HG03432 (cell line): ENCODE measurements around the gene FLAD1.

Experiments
- ATAC-seq: cut with Tn5 transposase; IDR thresholded peaks from one replicate; pipeline ENCODE4 v1.9.1; 2021; ENCODE audit warnings: mild to moderate bottlenecking, moderate library complexity; ENCODE audit not compliant: unreplicated experiment

The FLAD1 gene

DNA sequence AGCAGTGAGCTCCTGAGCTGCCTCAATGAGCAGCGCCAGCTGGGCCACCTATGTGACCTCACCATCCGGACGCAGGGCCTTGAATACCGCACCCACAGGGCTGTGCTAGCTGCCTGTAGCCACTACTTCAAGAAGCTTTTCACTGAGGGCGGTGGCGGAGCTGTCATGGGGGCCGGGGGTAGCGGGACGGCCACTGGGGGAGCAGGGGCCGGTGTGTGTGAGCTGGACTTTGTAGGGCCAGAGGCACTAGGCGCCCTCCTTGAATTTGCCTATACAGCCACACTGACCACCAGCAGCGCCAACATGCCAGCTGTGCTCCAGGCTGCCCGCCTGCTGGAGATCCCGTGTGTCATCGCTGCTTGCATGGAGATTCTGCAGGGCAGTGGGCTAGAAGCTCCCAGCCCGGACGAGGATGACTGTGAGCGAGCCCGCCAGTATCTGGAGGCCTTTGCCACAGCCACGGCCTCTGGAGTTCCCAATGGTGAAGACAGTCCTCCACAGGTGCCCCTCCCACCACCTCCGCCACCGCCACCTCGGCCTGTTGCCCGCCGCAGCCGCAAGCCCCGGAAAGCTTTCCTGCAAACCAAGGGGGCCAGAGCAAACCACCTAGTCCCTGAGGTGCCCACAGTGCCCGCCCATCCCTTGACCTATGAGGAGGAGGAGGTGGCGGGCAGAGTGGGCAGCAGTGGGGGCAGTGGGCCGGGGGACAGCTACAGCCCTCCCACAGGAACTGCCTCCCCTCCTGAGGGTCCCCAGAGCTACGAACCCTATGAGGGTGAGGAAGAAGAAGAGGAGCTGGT is 31.8 kb downstream of the FLAD1 start:
- no peak for ATAC-seq

DNA sequence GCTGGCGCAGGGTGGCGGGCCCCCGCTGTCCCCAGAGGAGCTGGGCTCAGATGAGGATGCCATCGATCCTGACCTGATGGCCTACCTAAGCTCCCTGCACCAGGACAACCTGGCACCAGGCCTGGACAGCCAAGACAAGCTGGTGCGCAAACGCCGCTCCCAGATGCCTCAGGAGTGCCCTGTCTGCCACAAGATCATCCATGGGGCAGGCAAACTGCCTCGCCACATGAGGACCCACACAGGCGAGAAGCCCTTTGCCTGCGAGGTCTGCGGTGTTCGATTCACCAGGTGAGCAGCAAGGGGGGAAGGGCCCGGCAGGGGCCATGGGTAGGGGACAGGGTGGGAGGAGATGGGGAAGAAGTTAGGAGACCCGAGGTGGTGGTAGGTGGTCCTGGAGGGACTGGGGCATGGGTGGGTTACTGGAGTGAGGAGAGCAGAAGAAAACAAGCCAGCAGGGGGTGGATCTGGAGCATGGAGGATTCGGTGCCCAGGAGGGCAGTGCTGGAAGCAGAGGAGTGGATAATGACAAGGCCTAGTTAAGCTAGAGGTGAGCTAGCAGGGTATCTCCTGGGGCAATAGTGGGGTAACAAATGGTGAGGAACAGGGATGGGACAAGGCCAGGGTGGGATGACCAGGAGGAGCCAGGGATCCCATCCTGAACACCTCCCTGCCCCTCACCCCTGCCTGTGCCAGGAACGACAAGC is 32.5 kb downstream of the FLAD1 start:
- no peak for ATAC-seq

DNA sequence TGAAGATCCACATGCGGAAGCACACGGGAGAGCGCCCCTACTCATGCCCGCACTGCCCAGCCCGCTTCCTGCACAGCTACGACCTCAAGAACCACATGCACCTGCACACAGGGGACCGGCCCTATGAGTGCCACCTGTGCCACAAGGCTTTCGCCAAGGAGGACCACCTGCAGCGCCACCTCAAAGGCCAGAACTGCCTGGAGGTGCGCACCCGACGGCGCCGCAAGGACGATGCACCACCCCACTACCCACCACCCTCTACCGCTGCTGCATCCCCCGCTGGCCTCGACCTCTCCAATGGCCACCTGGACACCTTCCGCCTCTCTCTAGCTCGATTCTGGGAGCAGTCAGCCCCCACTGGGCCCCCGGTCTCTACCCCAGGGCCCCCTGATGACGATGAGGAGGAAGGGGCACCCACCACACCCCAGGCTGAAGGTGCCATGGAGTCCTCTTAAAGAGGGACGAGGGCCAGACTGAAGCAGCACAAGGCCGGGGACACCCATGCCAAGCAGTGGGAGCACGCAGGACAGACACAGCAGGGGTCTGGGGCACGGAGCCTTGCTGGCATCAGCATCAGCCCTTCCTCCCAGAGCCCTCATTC is 33.2 kb downstream of the FLAD1 start:
- no peak for ATAC-seq

DNA sequence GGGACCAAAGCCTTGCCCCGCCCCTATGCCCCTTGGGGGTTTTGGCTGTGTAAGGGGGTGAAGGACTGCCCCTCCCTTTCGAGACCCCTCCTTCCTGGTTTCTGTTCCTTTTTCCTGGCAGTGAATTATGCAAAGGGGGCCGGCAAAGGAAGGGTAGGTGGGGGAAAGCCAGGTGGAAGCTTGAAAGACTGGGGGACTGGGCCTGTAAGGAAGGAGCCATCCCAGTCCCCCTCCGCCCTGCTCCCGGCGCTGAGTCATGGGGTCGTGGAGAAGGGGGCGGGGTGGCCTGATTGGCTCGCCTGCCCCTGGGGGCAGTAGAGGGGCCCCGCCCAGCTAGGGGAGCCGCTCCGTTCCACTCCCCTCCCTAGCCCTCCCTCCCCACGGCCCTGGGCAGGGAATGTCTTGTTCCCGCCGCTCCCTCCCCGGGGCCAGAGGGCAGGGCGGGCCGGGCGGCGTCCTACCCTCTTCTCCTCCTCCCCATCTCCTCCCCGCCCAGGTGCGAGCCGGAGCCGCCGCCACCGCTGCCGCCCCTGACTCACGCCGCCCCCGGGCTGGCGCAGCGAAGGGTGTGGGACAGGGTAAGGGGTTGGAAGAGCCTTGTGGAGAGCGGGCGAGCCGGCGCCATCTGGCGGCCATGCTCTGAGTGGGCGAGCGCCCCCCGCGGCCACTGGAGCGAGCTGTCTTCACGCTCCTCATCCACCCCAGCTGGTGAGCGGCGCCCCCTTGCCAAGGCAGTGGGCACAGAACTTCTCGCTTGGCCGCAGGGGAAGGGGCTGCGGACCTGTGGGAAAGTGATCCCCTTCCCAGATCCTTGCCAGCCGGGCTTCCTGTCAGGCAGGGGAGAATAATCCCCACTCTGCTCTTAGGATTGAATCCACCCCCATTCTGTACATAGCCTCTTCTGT is 34.1 kb downstream of the FLAD1 start:
- peak; percentile 87 for ATAC-seq

DNA sequence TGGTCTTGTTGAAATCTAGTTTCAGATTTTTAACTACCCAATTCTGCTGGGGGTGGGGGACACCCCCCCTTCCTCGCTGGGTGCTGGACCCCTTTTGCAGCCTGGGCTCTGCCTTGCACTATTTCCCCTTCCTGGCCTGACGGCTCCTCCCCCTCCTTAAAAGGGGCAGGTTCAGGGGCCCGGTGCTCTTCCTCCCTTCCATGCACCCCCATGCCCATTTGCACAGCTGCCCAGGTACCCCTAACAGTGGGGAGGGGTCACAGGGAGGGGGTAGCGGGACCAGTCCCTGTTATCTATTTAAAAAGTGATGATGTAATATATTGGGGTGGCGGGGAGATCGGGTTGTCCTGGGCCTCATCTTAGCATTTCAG is 34.8 kb downstream of the FLAD1 start:
- ATAC-seq = peak; percentile 8

DNA sequence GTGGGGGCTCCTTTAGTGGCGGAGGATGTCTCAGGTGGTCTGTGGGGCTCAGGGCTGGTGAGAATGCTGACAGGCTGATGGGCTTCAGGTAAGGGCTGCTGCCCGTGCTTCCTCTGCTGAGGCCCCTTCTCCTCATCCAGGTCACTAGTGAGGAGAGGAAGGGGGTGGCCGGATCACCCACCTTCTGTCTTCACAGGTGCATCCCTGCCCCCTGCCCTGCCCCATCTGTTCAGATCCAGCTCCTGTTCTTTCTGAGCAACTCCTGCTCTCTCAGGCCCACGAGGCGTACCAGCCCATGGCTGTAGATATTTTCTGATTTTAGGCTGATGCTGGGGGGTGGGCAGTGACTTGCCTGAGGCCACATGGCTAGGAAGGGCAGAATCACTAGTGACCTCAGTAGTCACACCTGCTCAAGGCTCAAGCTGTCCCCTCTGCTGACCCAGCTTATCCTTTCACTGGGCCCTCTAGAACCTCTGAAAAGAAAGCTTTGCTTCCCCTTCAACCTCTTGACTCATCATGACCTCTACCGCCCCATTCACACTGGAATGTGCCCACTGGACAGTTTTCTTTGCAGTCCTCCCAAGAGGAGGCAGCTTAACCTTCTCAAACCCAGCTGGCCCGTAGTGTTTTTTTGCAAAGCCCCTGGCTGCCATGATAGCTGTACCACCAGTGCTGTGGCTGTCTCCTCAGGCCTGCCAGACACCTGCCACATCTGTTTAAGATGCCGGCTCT is 35.6 kb downstream of the FLAD1 start:
- no peak for ATAC-seq

DNA sequence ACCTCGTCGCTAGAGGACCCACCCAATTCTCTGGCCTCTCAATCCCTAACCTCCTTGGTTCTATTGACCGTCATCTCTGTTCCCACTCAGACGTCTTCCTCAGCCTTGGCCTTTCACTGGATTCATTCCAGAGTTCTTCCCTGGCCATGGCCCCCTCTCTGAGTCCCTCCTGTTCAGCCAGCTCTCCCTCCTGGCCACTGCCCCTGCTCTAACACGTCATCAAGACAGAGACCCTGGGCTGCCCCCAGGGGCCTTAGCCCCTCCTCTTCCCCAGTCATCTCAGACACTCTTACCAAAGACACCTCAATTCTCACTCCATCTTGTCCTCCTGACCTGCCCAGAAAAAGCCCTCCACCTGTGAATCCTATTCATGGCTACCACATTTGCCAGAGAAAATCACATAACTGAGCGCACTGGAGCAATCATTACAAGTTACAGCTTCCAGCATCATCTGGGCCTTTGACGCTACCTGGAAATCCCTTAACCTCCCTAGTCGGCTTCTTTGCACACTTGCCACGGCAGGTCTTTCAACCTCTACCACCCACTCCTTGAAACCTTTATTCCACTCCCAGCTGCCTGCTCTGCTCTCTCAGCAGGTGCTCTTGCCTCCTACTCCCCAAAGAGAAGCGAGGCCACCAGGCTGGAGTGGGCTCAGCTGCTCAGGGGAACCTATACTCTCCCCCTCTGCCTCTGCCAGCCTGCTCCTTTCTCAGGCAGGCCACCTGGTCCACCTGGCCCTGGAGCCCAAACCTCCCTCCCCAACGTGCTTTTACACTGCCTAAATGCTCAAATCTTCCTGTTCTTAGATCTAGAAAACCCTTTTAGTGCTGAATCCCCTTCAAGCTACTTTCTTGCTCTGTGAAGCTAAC is 36.5 kb downstream of the FLAD1 start:
- ATAC-seq = no peak

DNA sequence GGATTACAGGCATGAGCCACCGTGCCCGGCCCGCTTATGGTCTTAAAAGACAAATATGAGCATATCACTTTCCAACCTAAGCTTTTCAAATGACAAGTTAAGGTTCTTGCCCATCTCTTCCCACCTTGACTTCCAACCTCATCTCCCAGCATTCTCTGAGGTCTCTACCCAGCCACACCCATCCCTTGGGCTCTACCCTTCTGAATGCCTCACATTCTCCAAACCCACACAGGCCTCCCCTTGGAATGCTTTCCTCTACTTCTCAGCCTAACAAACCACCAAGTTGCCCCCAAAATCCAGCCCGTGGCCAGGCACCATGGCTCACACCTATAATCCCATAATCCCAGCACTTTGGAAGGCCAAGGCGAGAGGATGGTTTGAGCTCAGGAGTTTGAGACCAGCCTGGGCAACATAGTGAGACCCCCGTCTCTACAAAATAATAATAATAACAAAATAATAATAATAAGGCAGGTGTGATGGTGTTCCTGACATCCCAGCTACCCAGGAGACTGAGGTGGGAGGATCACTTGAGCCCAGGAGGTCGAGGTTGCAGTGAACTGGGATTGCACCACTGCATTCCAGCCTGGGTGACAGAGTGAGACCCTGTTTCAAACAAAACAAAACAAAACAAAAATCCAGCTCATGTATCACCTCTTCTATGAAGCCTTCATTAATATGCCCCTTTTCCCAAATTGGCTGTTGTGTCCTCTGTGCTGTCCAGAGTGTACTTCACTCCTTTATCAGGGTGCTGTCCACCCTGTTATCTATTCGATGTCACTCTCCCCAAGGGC is 39.2 kb downstream of the FLAD1 start:
- ATAC-seq = no peak

DNA sequence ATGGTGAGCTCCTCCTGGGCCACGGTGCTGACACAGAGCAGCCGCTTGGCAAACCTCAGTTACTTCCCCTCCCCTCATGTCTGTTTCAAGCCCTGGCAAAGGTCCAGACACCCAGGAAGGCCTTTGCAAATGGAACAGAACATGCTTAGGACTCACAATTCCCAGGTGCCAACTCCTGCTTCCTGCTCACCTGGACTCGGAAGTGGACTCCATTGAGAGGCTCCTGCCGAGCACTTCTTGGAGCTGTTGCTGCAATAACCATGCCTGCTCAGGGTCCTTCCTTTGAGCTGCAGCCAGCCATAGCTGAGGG is 39.7 kb downstream of the FLAD1 start:
- no peak for ATAC-seq

DNA sequence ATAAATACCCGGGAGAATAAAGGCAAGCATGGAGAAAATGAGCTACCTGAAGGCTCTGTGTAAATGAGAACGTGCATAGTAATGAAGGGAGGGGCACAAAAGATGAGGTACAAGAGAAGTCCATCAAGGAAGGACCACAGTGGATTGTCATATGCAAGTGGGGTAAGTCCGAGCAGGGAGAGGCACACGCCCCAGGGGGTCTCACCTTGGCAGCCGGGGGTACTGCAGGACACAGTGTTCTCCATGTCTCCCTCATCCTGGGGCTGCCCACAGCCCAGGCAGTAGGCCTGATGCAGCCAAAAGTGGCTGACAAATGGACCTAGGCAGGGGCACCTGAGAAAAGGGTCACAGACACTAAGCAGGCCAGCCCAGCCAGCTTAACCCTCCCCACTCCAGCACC is 40.5 kb downstream of the FLAD1 start:
- no peak for ATAC-seq

DNA sequence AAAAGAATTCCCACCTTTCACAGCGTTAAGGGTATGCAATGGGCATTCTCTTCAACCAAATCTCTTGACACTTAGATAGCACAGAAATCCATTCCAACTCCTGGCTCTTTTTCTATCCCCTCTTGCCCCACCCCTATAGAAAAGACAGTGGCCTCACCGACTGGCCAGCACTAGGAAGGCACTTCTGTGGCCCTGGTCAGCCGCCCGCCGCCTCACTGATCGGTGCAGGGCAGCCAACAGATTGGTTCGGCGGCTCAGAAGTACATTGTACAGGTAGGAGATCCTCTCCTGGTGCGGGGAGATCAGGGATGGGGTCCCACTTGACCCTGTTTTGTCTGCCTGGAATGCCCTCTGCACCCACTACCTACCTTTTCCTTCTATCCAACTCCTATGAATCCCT is 41.2 kb downstream of the FLAD1 start:
- no peak for ATAC-seq

DNA sequence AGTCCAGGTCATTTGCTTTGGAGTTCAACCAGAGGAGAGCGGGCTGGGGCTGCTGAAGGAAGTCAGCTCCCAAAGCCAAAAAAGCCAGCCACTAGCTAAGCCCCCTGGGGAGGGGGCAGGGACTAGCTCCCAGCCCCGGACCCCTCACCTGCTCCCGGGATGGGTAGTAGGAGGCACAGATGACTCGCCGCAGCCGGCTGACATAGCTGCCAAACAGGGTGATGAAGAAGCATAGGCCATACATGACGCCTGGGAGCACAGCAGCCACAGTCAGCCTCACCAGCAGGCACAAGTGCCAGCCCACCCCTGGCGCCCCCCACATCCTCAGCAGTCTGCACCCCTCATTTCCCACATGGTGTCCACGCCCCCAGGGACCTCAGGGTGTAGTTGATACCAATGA is 43.0 kb downstream of the FLAD1 start:
- ATAC-seq = no peak

DNA sequence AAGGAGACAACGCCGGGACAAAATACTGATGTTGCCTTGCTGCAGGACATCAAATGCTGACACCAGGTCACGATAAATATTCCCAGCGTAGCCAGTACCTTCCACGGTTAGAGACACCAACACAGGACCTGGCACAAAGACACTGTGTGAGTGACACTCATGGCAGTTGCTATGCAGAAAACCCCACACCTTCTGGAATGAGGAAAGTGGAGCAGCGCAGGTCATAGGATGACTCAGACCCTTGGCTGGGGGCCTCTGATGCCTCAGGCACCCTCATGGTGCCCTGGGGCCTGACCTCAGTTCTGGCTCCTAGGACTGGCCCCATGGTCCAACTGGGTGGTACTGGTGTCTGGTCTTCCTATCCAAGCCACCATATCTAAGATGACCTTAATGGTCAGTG is 43.4 kb downstream of the FLAD1 start:
- ATAC-seq = no peak

DNA sequence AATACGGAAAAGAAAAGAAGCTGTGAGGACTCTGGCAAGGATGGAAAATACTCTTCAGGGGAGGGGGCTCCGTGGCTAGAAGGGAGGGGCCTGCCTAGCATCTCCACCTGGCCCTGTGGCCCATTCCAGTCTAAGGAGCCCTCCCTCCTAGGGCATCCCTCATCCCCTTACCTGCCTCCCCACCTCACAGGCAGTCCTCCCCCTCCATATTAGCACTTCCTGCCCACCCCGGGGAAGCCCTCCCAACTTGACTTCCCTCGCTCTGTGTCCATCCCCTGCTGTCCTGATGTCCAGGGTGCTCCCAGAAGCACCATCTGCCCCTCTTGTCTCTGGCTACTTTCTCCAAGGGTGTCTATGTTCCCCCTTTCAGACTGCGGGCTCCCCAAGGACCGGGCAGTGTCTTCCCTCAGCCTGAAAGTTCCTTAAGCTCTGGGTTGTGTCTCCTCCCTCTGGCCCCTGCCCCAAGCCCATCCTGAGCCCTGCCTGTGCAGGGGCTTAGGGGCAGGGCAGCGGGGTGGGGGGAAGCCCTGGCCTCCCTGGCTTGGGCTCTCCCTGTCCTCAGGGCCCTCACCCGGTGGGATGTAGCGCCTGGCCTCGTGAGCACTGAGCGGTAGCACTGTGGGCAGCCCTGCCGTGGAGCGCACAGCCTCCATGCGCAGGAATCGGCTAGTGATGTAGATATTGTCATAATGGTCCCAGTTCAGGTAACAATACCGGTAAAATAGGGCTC is 46.5 kb downstream of the FLAD1 start:
- ATAC-seq = no peak

DNA sequence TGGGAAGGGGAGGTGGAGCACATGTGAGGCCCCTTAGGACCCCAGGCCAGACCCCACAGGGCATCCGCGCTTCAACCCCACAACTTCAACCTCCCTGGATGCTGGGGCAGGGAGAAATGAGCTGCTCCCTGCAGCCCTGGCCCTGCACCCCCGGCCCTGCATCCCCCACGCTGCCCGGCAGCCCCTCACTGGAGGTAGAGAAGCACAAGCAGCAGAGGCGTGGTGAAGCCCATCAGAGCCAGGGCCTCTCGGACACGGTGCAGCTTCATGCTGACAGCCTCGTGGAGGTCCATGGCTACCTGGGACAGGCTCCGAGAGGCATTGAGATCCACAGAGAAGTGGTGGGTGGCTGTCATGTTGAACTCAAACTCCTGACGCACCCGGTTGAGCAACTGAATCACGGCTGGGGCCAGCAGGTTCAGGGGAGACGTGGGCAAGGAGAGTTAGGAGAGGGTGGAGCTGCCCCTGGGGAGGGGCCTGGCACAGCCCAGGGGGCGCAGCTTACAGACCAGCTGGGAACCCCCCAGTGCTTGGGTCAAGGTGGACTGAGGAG is 47.2 kb downstream of the FLAD1 start:
- ATAC-seq = no peak

DNA sequence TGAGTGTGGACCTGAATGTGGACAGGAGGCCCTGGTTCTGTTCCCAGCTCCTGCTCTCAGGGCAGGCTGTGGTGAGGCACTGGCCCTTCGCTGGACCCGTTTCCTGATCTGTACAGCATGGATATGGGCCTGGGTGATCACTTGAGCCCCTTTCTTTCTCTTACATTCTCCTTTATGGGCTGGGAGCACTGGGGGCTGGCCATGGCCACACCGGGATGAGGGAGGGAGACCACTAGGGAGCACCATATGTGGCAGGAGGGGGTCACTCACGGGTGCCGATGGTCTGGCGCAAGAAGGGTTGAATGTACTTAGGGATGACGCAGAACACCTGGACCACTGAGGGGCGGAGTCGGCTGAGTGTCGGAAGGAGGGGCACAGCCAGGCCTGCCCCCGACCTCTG is 47.8 kb downstream of the FLAD1 start:
- no peak for ATAC-seq

DNA sequence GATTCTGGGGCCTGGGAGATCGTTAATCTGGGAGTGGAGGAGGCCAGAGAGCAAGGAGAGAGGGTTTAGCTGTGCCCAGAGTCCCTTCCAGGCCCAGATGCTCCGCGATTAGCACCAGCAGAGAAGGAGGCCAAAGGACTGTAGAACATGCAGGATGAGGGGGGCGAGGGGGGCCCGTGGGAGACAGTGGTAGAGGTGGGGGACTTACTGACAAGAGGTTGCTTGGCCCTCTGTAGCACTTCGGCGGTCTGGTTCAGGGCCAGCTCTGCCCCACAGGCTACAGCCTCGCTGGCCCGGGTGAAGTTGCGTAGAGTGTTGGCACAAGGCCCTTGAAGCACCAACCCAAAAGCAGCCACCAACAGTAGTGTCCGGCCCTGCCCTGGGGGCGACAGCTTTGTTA is 49.7 kb downstream of the FLAD1 start:
- ATAC-seq = no peak

DNA sequence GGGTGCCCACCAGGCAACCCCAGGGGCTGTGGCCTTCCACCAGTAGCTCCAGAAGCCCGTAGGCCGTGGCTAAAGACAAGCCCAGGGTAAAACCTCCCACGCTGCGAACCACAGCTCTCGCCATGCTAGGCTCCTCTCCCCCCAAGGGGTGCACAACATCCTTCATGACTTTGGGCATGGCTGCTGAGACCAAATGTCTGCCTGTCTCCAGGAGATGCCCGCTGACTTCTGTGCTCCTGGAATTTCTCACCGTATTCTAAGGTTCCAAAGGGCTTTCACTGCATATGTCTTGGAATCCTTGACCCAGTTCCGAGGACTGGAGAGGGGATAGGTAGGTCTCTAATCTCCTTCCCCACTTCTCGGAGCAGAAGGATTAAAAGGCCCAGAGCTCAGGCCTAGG is 50.4 kb downstream of the FLAD1 start, which contains the start of the genes DCST1 and DCST2:
Gene DCST1, plus strand, starts transcription at position 301 of the 400 bp plus-strand sequence. CDS start 213 bp downstream, outside the sequence.
Gene DCST2, minus strand, starts transcription at position 258 of the 400 bp plus-strand sequence. Its CDS starts 80 bp downstream, at position 178.
- ATAC-seq = no peak
